HEK293T (cell line): ENCODE data around the gene ANTXR2.

ENCODE experiments used
- BHLHE40 ChIP-seq: fragments of 450-650 bp; IDR thresholded peaks from 2 replicates; pipeline ENCODE4 v1.6.1; 2016; ENCODE audit warnings: mild to moderate bottlenecking, moderate library complexity, borderline replicate concordance
- FOXA1 ChIP-seq: fragments of 450-650 bp; IDR thresholded peaks from 2 replicates; pipeline ENCODE4 v1.6.1; 2016; ENCODE audit warnings: mild to moderate bottlenecking
- FOXM1 ChIP-seq: fragments of 450-650 bp; IDR thresholded peaks from 2 replicates; pipeline ENCODE4 v1.6.1; 2017; ENCODE audit warnings: mild to moderate bottlenecking, borderline replicate concordance
- NFRKB ChIP-seq: fragments of 450-650 bp; IDR thresholded peaks from 2 replicates; pipeline ENCODE4 v1.6.1; 2016; ENCODE audit warnings: mild to moderate bottlenecking, moderate library complexity
- SP1 ChIP-seq: fragments of 450-650 bp; IDR thresholded peaks from 2 replicates; pipeline ENCODE4 v1.6.1; 2017
- SUZ12 ChIP-seq: fragments of 450-650 bp; IDR thresholded peaks from 2 replicates; pipeline ENCODE4 v1.6.1; 2016; ENCODE audit warnings: mild to moderate bottlenecking
- TARDBP ChIP-seq: fragments of 450-650 bp; IDR thresholded peaks from 2 replicates; pipeline ENCODE4 v1.6.1; 2016
- ZNF384 ChIP-seq: fragments of 450-650 bp; IDR thresholded peaks from 2 replicates; pipeline ENCODE4 v1.6.1; 2016

- TF ChIP-seq TARDBP, result no peak
- TF ChIP-seq BHLHE40, result no peak
- TF ChIP-seq FOXA1, result no peak
- no peak for TF ChIP-seq SP1
- no peak for TF ChIP-seq SUZ12
- no peak for TF ChIP-seq ZNF384
- TF ChIP-seq FOXM1, result no peak
- TF ChIP-seq NFRKB, result no peak
These were observed 191.6 kb downstream of the ANTXR2 start for GRCh38 chr4:79881407-79881806.
